ENCODE results near the gene KSR2.

DNA sequence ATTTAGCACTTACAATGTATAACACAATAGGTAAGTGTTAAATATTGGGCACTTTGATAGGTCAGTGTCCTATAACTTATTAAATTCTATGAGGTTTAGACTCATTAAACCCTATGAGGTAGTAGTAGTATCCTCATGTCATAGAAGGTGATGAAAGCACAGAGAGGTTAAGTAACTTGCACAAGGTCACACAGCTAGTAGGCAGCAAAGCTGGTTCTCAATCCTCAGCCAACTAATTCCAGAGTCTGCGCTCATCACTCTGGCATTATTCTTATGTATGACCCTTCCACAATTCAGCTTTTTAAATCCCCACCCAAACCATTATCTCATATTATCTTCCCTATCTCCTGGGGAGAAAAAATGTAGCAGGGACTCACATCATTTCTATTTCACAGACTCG, 141.1 kb downstream of the KSR2 start:
- no peak for TF ChIP-seq JUN (CRISPR knock-in tag; IDR thresholded peaks at IDR 0.05)
- TF ChIP-seq, protein P1, sequence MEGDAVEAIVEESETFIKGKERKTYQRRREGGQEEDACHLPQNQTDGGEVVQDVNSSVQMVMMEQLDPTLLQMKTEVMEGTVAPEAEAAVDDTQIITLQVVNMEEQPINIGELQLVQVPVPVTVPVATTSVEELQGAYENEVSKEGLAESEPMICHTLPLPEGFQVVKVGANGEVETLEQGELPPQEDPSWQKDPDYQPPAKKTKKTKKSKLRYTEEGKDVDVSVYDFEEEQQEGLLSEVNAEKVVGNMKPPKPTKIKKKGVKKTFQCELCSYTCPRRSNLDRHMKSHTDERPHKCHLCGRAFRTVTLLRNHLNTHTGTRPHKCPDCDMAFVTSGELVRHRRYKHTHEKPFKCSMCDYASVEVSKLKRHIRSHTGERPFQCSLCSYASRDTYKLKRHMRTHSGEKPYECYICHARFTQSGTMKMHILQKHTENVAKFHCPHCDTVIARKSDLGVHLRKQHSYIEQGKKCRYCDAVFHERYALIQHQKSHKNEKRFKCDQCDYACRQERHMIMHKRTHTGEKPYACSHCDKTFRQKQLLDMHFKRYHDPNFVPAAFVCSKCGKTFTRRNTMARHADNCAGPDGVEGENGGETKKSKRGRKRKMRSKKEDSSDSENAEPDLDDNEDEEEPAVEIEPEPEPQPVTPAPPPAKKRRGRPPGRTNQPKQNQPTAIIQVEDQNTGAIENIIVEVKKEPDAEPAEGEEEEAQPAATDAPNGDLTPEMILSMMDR (CRISPR knock-in tag; IDR thresholded peaks at IDR 0.05): no peak

Data from HepG2 (cell line).